Liver (tissue), 3 donors: ENCODE measurements around the gene MTHFD1L.

Experiments
- GABPA ChIP-seq, 2 donors: IDR thresholded peaks in 1 of 2; conservative IDR thresholded peaks in 1 of 2; 2 replicates each; pipeline ENCODE4 v1.6.1; 2016; ENCODE audit warnings: antibody characterized with exemption in 2 of 2, mild to moderate bottlenecking in 1 of 2, moderate library complexity in 1 of 2
- RAD21 ChIP-seq, 2 donors: IDR thresholded peaks; 2 replicates each; pipeline ENCODE4 v1.6.1; 2016; ENCODE audit warnings: antibody characterized with exemption in 2 of 2, mild to moderate bottlenecking in 2 of 2
- YY1 ChIP-seq: IDR thresholded peaks from 2 replicates; pipeline ENCODE4 v1.6.1; 2016; ENCODE audit warnings: antibody characterized with exemption, mild to moderate bottlenecking
- TF ChIP-seq, protein P1 (sequence below): fragments of 150-350 bp; IDR thresholded peaks from 2 replicates; pipeline ENCODE4 v1.5.1; 2017; ENCODE audit warnings: improper control_type of control experiment, low read depth, low read length; ENCODE audit not compliant: missing input control
- TF ChIP-seq, protein P2 (sequence below): IDR thresholded peaks from 2 replicates; pipeline ENCODE4 v1.6.1; 2016; ENCODE audit warnings: antibody characterized with exemption
- donor health status: healthy.
- donor health status: healthy.

DNA sequence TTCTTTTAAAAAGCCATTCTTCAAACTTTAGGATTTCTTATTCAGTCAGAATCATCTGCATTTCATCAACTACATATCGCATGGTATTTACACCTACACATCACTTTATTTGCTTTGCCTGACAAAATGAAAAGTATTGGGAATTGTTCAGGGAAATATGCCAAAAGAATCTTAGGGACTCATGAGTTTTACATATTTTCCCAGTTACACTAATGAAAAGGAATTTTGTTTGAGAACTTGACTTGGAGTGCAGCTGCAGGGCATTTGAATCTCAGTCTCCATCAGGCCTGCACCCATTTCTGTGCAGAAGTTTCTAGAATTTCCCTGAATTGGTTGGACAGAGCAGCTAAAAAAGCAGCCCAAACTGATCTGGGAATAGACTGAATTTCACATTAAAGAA, 65.3 kb downstream of the MTHFD1L start:
- TF ChIP-seq, protein P1, sequence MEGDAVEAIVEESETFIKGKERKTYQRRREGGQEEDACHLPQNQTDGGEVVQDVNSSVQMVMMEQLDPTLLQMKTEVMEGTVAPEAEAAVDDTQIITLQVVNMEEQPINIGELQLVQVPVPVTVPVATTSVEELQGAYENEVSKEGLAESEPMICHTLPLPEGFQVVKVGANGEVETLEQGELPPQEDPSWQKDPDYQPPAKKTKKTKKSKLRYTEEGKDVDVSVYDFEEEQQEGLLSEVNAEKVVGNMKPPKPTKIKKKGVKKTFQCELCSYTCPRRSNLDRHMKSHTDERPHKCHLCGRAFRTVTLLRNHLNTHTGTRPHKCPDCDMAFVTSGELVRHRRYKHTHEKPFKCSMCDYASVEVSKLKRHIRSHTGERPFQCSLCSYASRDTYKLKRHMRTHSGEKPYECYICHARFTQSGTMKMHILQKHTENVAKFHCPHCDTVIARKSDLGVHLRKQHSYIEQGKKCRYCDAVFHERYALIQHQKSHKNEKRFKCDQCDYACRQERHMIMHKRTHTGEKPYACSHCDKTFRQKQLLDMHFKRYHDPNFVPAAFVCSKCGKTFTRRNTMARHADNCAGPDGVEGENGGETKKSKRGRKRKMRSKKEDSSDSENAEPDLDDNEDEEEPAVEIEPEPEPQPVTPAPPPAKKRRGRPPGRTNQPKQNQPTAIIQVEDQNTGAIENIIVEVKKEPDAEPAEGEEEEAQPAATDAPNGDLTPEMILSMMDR, result no peak
- TF ChIP-seq RAD21 (IDR thresholded peaks at IDR 0.05), result no peak
- no peak for TF ChIP-seq GABPA (IDR thresholded peaks at IDR 0.05 in 1 of 2, conservative IDR thresholded peaks at IDR 0.05 in 1 of 2)
- no peak for TF ChIP-seq YY1
- TF ChIP-seq, protein P2, sequence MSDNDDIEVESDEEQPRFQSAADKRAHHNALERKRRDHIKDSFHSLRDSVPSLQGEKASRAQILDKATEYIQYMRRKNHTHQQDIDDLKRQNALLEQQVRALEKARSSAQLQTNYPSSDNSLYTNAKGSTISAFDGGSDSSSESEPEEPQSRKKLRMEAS, result no peak
